PC-9 (cell line): ENCODE measurements around the gene CCDC8. TPM values are rescaled to one million over a fixed set of nuclear protein-coding genes. Genes with fewer than 3 reads are reported as not detected.

Experiments
- BruUV-seq: library from RNA; stranded (reverse); fragments of 400-500 nt; replicated peaks from 2 replicates; lab custom pipeline; 2021; lab: Mats Ljungman, UMichigan
- CTCF ChIA-PET: fragments of 300-600 bp; sonication (Branson Sonifier 250); formaldehyde crosslinking; loops from one replicate; lab custom pipeline; 2022; ENCODE audit warnings: antibody characterized with exemption; lab: Charles Lee
- POLR2A ChIA-PET: fragments of 300-600 bp; sonication (Branson Sonifier 250); formaldehyde crosslinking; loops from one replicate; lab custom pipeline; 2022; ENCODE audit warnings: antibody characterized with exemption; ENCODE audit not compliant: unreplicated experiment; lab: Charles Lee
- DNase-seq, 2 experiments: peaks; one replicate each; pipeline versions ENCODE4 v3.0.0 to v3.0.0-alpha.2; 2015 to 2022; ENCODE audit warnings: mixed read lengths in 1 of 2
- H2AFZ ChIP-seq: fragments of 200-600 bp; sonication (generic); 2 replicates; pipeline ENCODE4 v1.8.1; 2017; ENCODE audit warnings: antibody characterized with exemption
- H3F3A ChIP-seq: fragments of 200-600 bp; sonication (generic); 2 replicates; pipeline ENCODE4 v1.8.1; 2017; ENCODE audit warnings: antibody characterized with exemption, mild to moderate bottlenecking, low read depth; ENCODE audit not compliant: insufficient read depth
- H3K27ac ChIP-seq: fragments of 200-600 bp; sonication (generic); 2 replicates; pipeline ENCODE4 v1.6.1; 2016; ENCODE audit warnings: mixed run types
- H3K27me3 ChIP-seq: fragments of 200-600 bp; sonication (generic); 2 replicates; pipeline ENCODE4 v1.6.1; 2016; ENCODE audit warnings: low read depth, mixed run types; ENCODE audit not compliant: insufficient read depth
- H3K36me3 ChIP-seq: fragments of 200-600 bp; sonication (generic); 2 replicates; pipeline ENCODE4 v1.6.1; 2016; ENCODE audit warnings: low read depth, mixed run types
- H3K4me1 ChIP-seq: fragments of 200-600 bp; sonication (generic); replicated peaks from 2 replicates; pipeline ENCODE4 v1.6.1; 2016; ENCODE audit warnings: mixed run types; ENCODE audit not compliant: insufficient read depth
- H3K4me2 ChIP-seq: fragments of 200-600 bp; sonication (generic); 2 replicates; pipeline ENCODE4 v1.6.1; 2017; ENCODE audit warnings: mixed run types
- H3K4me3 ChIP-seq: fragments of 200-600 bp; sonication (generic); 2 replicates; pipeline ENCODE4 v1.6.1; 2016; ENCODE audit warnings: mixed run types
- H3K79me2 ChIP-seq: fragments of 200-600 bp; sonication (generic); 2 replicates; pipeline ENCODE4 v1.6.1; 2017; ENCODE audit warnings: low read depth, mixed run types
- H3K9me2 ChIP-seq: fragments of 200-600 bp; sonication (generic); 2 replicates; pipeline ENCODE4 v1.8.1; 2017; ENCODE audit warnings: mild to moderate bottlenecking; ENCODE audit not compliant: insufficient read depth
- H3K9me3 ChIP-seq: fragments of 200-600 bp; sonication (generic); 2 replicates; pipeline ENCODE4 v1.8.1; 2016; ENCODE audit warnings: low read depth; ENCODE audit not compliant: insufficient read depth
- H4K20me1 ChIP-seq: fragments of 200-600 bp; sonication (generic); 2 replicates; pipeline ENCODE4 v1.8.1; 2017; ENCODE audit not compliant: insufficient read depth
- EZH2 ChIP-seq: fragments of 200-600 bp; sonication (generic); IDR thresholded peaks from 2 replicates; pipeline ENCODE4 v1.8.0; 2017; ENCODE audit warnings: antibody characterized with exemption, low read depth
- intact Hi-C: fragments of 100-400 bp; cut with micrococcal nuclease; formaldehyde crosslinking; loops from one replicate; pipeline ENCODE4 v1.10.0; 2022; ENCODE audit not compliant: unreplicated experiment
- total RNA-seq: library from RNA; stranded (reverse); gene quantifications from 2 replicates; pipeline ENCODE4 v1.2.3, GENCODE V29; 2021
- TF ChIP-seq, protein P1 (sequence below): fragments of 200-600 bp; sonication (generic); conservative IDR thresholded peaks from 2 replicates; pipeline ENCODE4 v1.6.1; 2017; ENCODE audit warnings: mixed run types, antibody characterized with exemption, mild to moderate bottlenecking, moderate library complexity

The CCDC8 gene
- total RNA-seq, 1 experiment from 2014 or later: 4.2 TPM

DNA sequence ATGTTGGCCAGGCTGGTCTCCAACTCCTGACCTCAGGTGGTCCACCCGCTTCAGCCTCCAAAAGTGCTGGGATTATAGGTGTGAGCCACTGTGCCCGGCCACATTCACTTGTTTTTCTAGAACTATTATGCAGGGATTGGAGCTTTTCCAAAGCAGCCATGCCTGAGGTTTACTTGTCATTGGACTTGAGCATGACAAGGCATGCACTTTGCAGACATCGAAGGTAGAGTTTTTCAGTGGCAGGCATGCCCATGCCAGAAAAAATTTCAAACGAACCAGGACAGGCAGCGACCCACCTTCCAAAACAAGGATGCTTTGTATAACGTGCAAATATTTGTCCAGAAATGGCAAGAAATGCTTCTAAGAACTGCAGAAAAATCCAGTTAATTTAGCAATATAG, 40.3 kb upstream of the CCDC8 start:
- Histone ChIP-seq H3K4me1 (no peaks in the 10 kb centered on the region), H3K27ac (no peak overlapping the region), H4K20me1 (no peaks in the 10 kb centered on the region), H3K4me2 (no peak overlapping the region), H3K79me2 (no peaks in the 10 kb centered on the region), H3K27me3 (peaks cover 74% of the 10 kb centered on the region), H3F3A (no peaks in the 10 kb centered on the region), H2AFZ (no peak overlapping the region), H3K9me3 (no peaks in the 10 kb centered on the region), H3K9me2 (no peaks in the 10 kb centered on the region), H3K36me3 (no peaks in the 10 kb centered on the region), H3K4me3 (no peak overlapping the region)
- no TSS peak for BruUV-seq
- TF ChIP-seq, protein P1, sequence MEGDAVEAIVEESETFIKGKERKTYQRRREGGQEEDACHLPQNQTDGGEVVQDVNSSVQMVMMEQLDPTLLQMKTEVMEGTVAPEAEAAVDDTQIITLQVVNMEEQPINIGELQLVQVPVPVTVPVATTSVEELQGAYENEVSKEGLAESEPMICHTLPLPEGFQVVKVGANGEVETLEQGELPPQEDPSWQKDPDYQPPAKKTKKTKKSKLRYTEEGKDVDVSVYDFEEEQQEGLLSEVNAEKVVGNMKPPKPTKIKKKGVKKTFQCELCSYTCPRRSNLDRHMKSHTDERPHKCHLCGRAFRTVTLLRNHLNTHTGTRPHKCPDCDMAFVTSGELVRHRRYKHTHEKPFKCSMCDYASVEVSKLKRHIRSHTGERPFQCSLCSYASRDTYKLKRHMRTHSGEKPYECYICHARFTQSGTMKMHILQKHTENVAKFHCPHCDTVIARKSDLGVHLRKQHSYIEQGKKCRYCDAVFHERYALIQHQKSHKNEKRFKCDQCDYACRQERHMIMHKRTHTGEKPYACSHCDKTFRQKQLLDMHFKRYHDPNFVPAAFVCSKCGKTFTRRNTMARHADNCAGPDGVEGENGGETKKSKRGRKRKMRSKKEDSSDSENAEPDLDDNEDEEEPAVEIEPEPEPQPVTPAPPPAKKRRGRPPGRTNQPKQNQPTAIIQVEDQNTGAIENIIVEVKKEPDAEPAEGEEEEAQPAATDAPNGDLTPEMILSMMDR: no peak
- TF ChIP-seq EZH2: no peak
- POLR2A ChIA-PET: no interaction called here
- CTCF ChIA-PET: no interaction called here
- no peak for DNase-seq
- intact Hi-C loops: no loop called here

DNA sequence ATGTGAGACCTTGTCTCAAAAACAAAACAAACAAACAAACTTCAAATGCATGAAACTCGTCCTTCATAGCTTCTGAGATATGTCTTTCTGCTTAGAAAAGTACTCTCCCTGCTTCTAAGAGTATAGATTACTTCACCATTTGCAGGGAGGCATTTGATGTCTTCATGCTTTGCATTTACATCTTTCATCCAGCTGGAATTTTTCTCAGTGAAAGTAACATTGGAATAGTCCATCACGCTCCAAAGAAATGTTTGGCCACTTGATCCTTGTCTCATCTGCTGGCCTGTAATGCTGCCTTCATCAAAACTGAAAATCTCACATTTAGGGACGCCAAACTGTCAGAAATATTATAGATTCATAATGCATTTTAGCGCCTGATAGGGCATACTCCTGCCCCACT, 38.8 kb upstream of the CCDC8 start:
- Histone ChIP-seq H2AFZ (no peak overlapping the region), H3K9me2 (no peaks in the 10 kb centered on the region), H3K4me1 (no peaks in the 10 kb centered on the region), H4K20me1 (no peaks in the 10 kb centered on the region), H3F3A (no peaks in the 10 kb centered on the region), H3K9me3 (no peaks in the 10 kb centered on the region), H3K79me2 (no peaks in the 10 kb centered on the region), H3K4me2 (no peak overlapping the region), H3K27ac (no peak overlapping the region), H3K36me3 (no peaks in the 10 kb centered on the region), H3K4me3 (no peak overlapping the region), H3K27me3 (peaks cover 61% of the 10 kb centered on the region)
- ChIA-PET CTCF (no interaction called here), POLR2A (no interaction called here)
- no peak for DNase-seq
- no peak for TF ChIP-seq EZH2
- TF ChIP-seq, protein P1: no peak
- intact Hi-C loops: no loop called here
- no TSS peak for BruUV-seq

DNA sequence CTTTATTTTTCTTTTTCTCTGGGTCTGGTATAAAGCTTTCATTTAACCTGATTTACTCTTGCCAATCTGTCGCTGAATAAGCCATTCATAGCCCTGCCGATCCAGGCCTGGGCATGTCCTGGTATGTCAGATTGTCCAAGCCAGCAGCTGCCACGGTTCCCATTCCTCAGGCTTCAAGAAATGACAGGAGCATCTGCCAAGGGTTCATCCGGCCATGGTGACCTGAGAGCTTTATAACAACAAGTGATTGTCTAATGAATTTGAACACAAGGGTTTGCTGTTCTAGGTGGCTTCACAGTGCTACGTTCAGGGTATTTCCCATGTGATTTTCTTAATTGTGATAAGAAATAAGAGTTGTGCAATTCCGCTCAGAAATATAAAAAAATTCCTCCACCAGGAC, 38.0 kb upstream of the CCDC8 start:
- CTCF ChIA-PET: no interaction called here
- POLR2A ChIA-PET: interaction anchor here (0.7 kb wide), 1 partner anchor 548 kb away, joined by 7 read pairs; no protein-coding TSS in a partner anchor

More for the DNA sequence above, 38.0 kb upstream of the CCDC8 start:
- Histone ChIP-seq H4K20me1 (no peaks in the 10 kb centered on the region), H3K4me2 (no peak overlapping the region), H3K4me1 (no peaks in the 10 kb centered on the region), H3K27ac (no peak overlapping the region), H3F3A (no peaks in the 10 kb centered on the region), H3K27me3 (peaks cover 53% of the 10 kb centered on the region), H3K9me3 (no peaks in the 10 kb centered on the region), H3K4me3 (no peak overlapping the region), H3K36me3 (no peaks in the 10 kb centered on the region), H2AFZ (no peak overlapping the region), H3K79me2 (no peaks in the 10 kb centered on the region), H3K9me2 (no peaks in the 10 kb centered on the region)
- no peak for DNase-seq
- intact Hi-C loops: no loop called here
- no peak for TF ChIP-seq EZH2
- TF ChIP-seq, protein P1: no peak
- no TSS peak for BruUV-seq
